IMR-90 (cell line): ENCODE results near the gene HOXB6. TPM values are rescaled to one million over a fixed set of nuclear protein-coding genes. Genes with fewer than 3 reads are reported as not detected.

Experiments used
- ATAC-seq: fragments of 200-7000 bp; cut with Tn5 transposase; 2 replicates; pipeline ENCODE4 v1.9.1; 2020; ENCODE audit warnings: low read depth, mild to moderate bottlenecking, moderate library complexity
- BruUV-seq: library from RNA; stranded (reverse); fragments of 400-500 nt; replicated peaks from 2 replicates; lab custom pipeline; 2021; lab: Mats Ljungman, UMichigan
- CTCF ChIA-PET: fragments of 300-600 bp; formaldehyde crosslinking; extraction: SDS; loops from one replicate; lab custom pipeline; 2021; ENCODE audit warnings: antibody characterized with exemption; lab: Yijun Ruan, JAX
- POLR2A ChIA-PET: fragments of 300-600 bp; sonication (Branson Sonifier 250); formaldehyde crosslinking; loops from one replicate; lab custom pipeline; 2022; ENCODE audit warnings: antibody characterized with exemption; ENCODE audit not compliant: unreplicated experiment; lab: Charles Lee
- DNase-seq: peaks from one replicate; pipeline ENCODE4 v3.0.0; 2013
- H2AFZ ChIP-seq: replicated peaks from 2 replicates; pipeline ENCODE3; 2013; ENCODE audit warnings: low read length, mild to moderate bottlenecking; ENCODE audit not compliant: poor library complexity
- H2AK5ac ChIP-seq: 2 replicates; pipeline ENCODE4 v1.6.1; 2013; ENCODE audit warnings: low read depth, low read length, inconsistent platforms
- H2AK9ac ChIP-seq: replicated peaks from 2 replicates; pipeline ENCODE3; 2013; ENCODE audit warnings: mild to moderate bottlenecking, low read depth, low read length, moderate library complexity; ENCODE audit not compliant: poor library complexity
- H2BK120ac ChIP-seq: 2 replicates; pipeline ENCODE4 v1.6.1; 2013; ENCODE audit warnings: low read depth, low read length, inconsistent platforms
- H2BK15ac ChIP-seq: 3 replicates; pipeline ENCODE4 v1.6.1; 2013; ENCODE audit warnings: low read depth, low read length, inconsistent platforms
- H2BK20ac ChIP-seq: 2 replicates; pipeline ENCODE4 v1.6.1; 2013; ENCODE audit warnings: low read depth, mild to moderate bottlenecking, inconsistent platforms, low read length, moderate library complexity
- H2BK5ac ChIP-seq: 2 replicates; pipeline ENCODE4 v1.6.1; 2013; ENCODE audit warnings: mild to moderate bottlenecking, low read depth, low read length, inconsistent platforms; ENCODE audit not compliant: poor library complexity, severe bottlenecking
- H3K14ac ChIP-seq: replicated peaks from 2 replicates; pipeline ENCODE4 v1.6.1; 2013; ENCODE audit warnings: low read depth, low read length, inconsistent platforms
- H3K18ac ChIP-seq: 2 replicates; pipeline ENCODE4 v1.6.1; 2013; ENCODE audit warnings: low read depth, low read length, control low read depth
- H3K23ac ChIP-seq: 2 replicates; pipeline ENCODE4 v1.6.1; 2013; ENCODE audit warnings: low read depth, low read length, inconsistent platforms
- H3K27ac ChIP-seq: 2 replicates; pipeline ENCODE4 v1.5.1; 2013; ENCODE audit warnings: mild to moderate bottlenecking, control low read depth, low read length; ENCODE audit not compliant: insufficient read depth
- H3K27me3 ChIP-seq: 2 replicates; pipeline ENCODE4 v1.6.1; 2013; ENCODE audit warnings: low read length; ENCODE audit not compliant: control insufficient read depth, insufficient read depth
- H3K36me3 ChIP-seq: 2 replicates; pipeline ENCODE4 v1.6.1; 2013; ENCODE audit warnings: low read length, mixed read lengths; ENCODE audit not compliant: control insufficient read depth, insufficient read depth
- H3K4ac ChIP-seq: 2 replicates; pipeline ENCODE4 v1.6.1; 2013; ENCODE audit warnings: low read depth, low read length, inconsistent platforms
- H3K4me1 ChIP-seq: 2 replicates; pipeline ENCODE4 v1.6.1; 2013; ENCODE audit warnings: low read length, mixed read lengths; ENCODE audit not compliant: control insufficient read depth, insufficient read depth
- H3K4me2 ChIP-seq: 2 replicates; pipeline ENCODE4 v1.6.1; 2013; ENCODE audit warnings: low read depth, mild to moderate bottlenecking, control low read depth, low read length, moderate library complexity
- H3K4me3 ChIP-seq: 2 replicates; pipeline ENCODE4 v1.5.1; 2013; ENCODE audit warnings: low read depth, mild to moderate bottlenecking, control low read depth, low read length, moderate library complexity; ENCODE audit not compliant: insufficient read depth
- H3K56ac ChIP-seq: 2 replicates; pipeline ENCODE4 v1.6.1; 2013; ENCODE audit warnings: low read length, inconsistent platforms; ENCODE audit not compliant: insufficient read depth; ENCODE audit errors: extremely low read depth
- H3K79me1 ChIP-seq, 2 experiments: 2 replicates each; pipeline ENCODE4 v1.6.1; 2013; ENCODE audit warnings: low read length in 2 of 2, inconsistent platforms in 1 of 2, low read depth in 1 of 2
- H3K9ac ChIP-seq: 2 replicates; pipeline ENCODE4 v1.6.1; 2013; ENCODE audit warnings: low read depth, low read length, control low read depth
- H3K9me1 ChIP-seq: 2 replicates; pipeline ENCODE4 v1.6.1; 2013; ENCODE audit warnings: low read length, inconsistent platforms; ENCODE audit not compliant: insufficient read depth
- H3K9me3 ChIP-seq: 2 replicates; pipeline ENCODE4 v1.6.1; 2013; ENCODE audit warnings: low read length; ENCODE audit not compliant: control insufficient read depth, insufficient read depth
- H4K20me1 ChIP-seq: 2 replicates; pipeline ENCODE4 v1.6.1; 2013; ENCODE audit warnings: low read length, inconsistent platforms; ENCODE audit not compliant: insufficient read depth
- H4K5ac ChIP-seq: 2 replicates; pipeline ENCODE4 v1.6.1; 2013; ENCODE audit warnings: mild to moderate bottlenecking, low read depth, low read length, control low read depth
- H4K8ac ChIP-seq, 2 experiments: 2 replicates each; pipeline ENCODE4 v1.6.1; 2013; ENCODE audit warnings: low read depth in 2 of 2, low read length in 2 of 2, control low read depth in 1 of 2, inconsistent platforms in 1 of 2
- H4K91ac ChIP-seq: 2 replicates; pipeline ENCODE4 v1.6.1; 2013; ENCODE audit warnings: low read depth, low read length, inconsistent platforms; ENCODE audit not compliant: insufficient read depth
- MXI1 ChIP-seq: IDR thresholded peaks from 2 replicates; pipeline ENCODE4 v1.6.1; 2012; ENCODE audit warnings: low read depth, mild to moderate bottlenecking, low read length, moderate library complexity, borderline replicate concordance
- RFX5 ChIP-seq: IDR thresholded peaks from 2 replicates; pipeline ENCODE4 v1.8.0; 2012; ENCODE audit warnings: low read depth, mild to moderate bottlenecking, low read length, moderate library complexity
- SMC3 ChIP-seq: fragments of 150-350 bp; IDR thresholded peaks from 2 replicates; pipeline ENCODE4 v1.6.1; 2016; ENCODE audit warnings: low read depth, mild to moderate bottlenecking, antibody characterized with exemption, low read length, moderate library complexity
- WGBS, 2 experiments: methylation state at CpG; one replicate each; pipeline versions ENCODE4 v1.1.5 to v1.1.7; 2013; ENCODE audit warnings: missing lambda C conversion rate in 2 of 2; ENCODE audit not compliant: insufficient read length in 1 of 2; ENCODE audit errors: extremely low coverage in 2 of 2; 5-methylcytosine and 5-hydroxymethylcytosine counted together
- dilution Hi-C: fragments of 300-500 bp; cut with HindIII; formaldehyde crosslinking; loops from one replicate; pipeline ENCODE4 v1.14.3; 2018; ENCODE audit warnings: low sequenced_read_pairs; ENCODE audit not compliant: unreplicated experiment
- in situ Hi-C: fragments of 300-500 bp; cut with MboI; formaldehyde crosslinking; loops from 3 replicates; pipeline ENCODE4 v1.14.3; 2019; ENCODE audit warnings: low sequenced_read_pairs, inconsistent platforms, mixed read lengths
- intact Hi-C: fragments of 100-400 bp; cut with micrococcal nuclease; formaldehyde crosslinking; loops from 2 replicates; pipeline ENCODE4 v1.10.0; 2022
- microRNA-seq, 2 experiments: library from miRNA; stranded (forward) in 1 of 2; unstranded in 1 of 2; fragments of 10-50 nt in 1 of 2; fragments of <30 nt in 1 of 2; gene quantifications in 1 of 2; microRNA quantifications in 1 of 2; one replicate each; pipeline versions ENCODE3 to v1.1.0; 2013 to 2020; ENCODE audit not compliant: insufficient read depth in 1 of 2, insufficient read length in 1 of 2, unreplicated experiment in 1 of 2
- polyA plus RNA-seq, 3 experiments: library from polyadenylated mRNA; depleted of rRNA; stranded (reverse); fragments of >200 nt; gene quantifications; 2 replicates each; pipeline ENCODE4 v1.2.3, GENCODE V29; 2012; ENCODE audit warnings: low replicate concordance in 1 of 3
- small RNA-seq, 5 experiments: library from RNA; depleted of rRNA; stranded (forward); fragments of <200 nt; gene quantifications; one replicate each; pipeline ENCODE3, GENCODE V24; 2012
- total RNA-seq: library from RNA; depleted of rRNA; stranded (reverse); fragments of >200 nt; gene quantifications from 2 replicates; pipeline ENCODE4 v1.2.3, GENCODE V29; 2012; rRNA removed

The HOXB6 gene
- total and polyA plus RNA-seq, 2 of the 4 experiments (the other 2 are of a cell fraction), result 11.1 to 42.2 TPM

- Histone ChIP-seq H3K56ac (peak overlapping the region; percentile 85), H2BK120ac (peak overlapping the region; percentile 81), H3K27ac (peak overlapping the region; percentile 98), H2AK5ac (peak overlapping the region; percentile 75), H3K36me3 (peaks cover 30% of the 10 kb centered on the region), H3K23ac (peak overlapping the region; percentile 100), H2BK20ac (peak overlapping the region; percentile 70), H2BK5ac (peak overlapping the region; percentile 96), H3K4me1 (peaks cover 31% of the 10 kb centered on the region), H3K14ac (peak overlapping the region; percentile 98), H3K27me3 (no peaks in the 10 kb centered on the region), H3K18ac (peak overlapping the region; percentile 95), H3K9me1 (peaks cover 3% of the 10 kb centered on the region; the same call in 1 of the 2 replicates), H3K4me2 (peak overlapping the region; percentile 84), H4K20me1 (no peaks in the 10 kb centered on the region), H2AK9ac (peak overlapping the region; percentile 63), H2BK15ac (peak overlapping the region; percentile 54; the same call in 2 of the 3 replicates), H2AFZ (peak overlapping the region; percentile 28), H3K79me1 (peaks cover 4 to 25% of the 10 kb centered on the region in 2 experiments; a peak in 2 of 4 replicates), H3K4me3 (peak overlapping the region; percentile 6; the same call in 1 of the 2 replicates), H4K5ac (peak overlapping the region; percentile 31), H4K91ac (peak overlapping the region; percentile 94), H3K9ac (peak overlapping the region; percentile 94), H3K4ac (peak overlapping the region; percentile 98), H4K8ac (peak overlapping the region; percentile 80; a peak in 3 of 4 replicates), H3K9me3 (no peaks in the 10 kb centered on the region)
- BruUV-seq, result no TSS peak
- TF ChIP-seq RFX5, result no peak
- TF ChIP-seq MXI1, result no peak
- no peak for TF ChIP-seq SMC3
- CTCF ChIA-PET, result interaction anchor here (1.1 kb wide), 1 partner anchor 42 kb away, joined by 3 read pairs; no protein-coding TSS in a partner anchor
- in situ Hi-C loops (loop anchor here (10.0 kb wide), 1 partner anchor 192 kb away; no protein-coding TSS in a partner anchor), dilution Hi-C loops (no loop called here), intact Hi-C loops (no loop called here)
- POLR2A ChIA-PET, result interaction anchor here (0.7 to 1.7 kb wide), 5 partner anchors 9 to 42 kb away, joined by 4 read pairs; partner anchors contain the start of gene HOXB4
- 11% methylated on average over 1 of the region's 10 CpGs; no CpG with 5 or more reads in 1 of the 2 experiments for WGBS, 2 experiments
- ATAC-seq (no peak), DNase-seq (peak; percentile 52)
Measured at GRCh38 chr17:48546137-48546923, 58.5 kb downstream of the HOXB6 start.

Small RNAs within 50 kb of the gene (microRNA-seq; reads per million reads assigned to microRNA genes)
- gene MIR196A1, result 0 to 2.2 reads per million in 2 experiments

Small RNAs within 50 kb of the gene (small RNA-seq; reads per million reads assigned to genes)
- 0 reads per million in 5 experiments for gene MIR196A1

Other genes starting within 250 kb of the HOXB6 start
- not detected in 2 replicates for gene SKAP1, start 174.8 kb downstream of the HOXB6 start, total RNA-seq
- not detected in 2 replicates for gene SKAP1, start 174.8 kb downstream of the HOXB6 start, polyA plus RNA-seq (2012; rRNA removed)
- not detected in 2 replicates for gene HOXB1, start 74.0 kb downstream of the HOXB6 start, total RNA-seq
- not detected in 2 replicates for gene HOXB1, start 74.0 kb downstream of the HOXB6 start, polyA plus RNA-seq (2012; rRNA removed)
- gene HOXB2, start 59.9 kb downstream of the HOXB6 start, total RNA-seq, result 2.7 and 3.1 TPM in 2 replicates
- gene HOXB2, start 59.9 kb downstream of the HOXB6 start, polyA plus RNA-seq (2012; rRNA removed), result 29.9 and 33.8 TPM in 2 replicates
- gene HOXB4, start 26.6 kb downstream of the HOXB6 start, total RNA-seq, result 1.9 and 2.0 TPM in 2 replicates
- gene HOXB4, start 26.6 kb downstream of the HOXB6 start, polyA plus RNA-seq (2012; rRNA removed), result 7.8 and 8.5 TPM in 2 replicates
- gene HOXB3, start 14.7 kb downstream of the HOXB6 start, total RNA-seq, result 6.3 and 8.6 TPM in 2 replicates
- 59.6 and 76.4 TPM in 2 replicates for gene HOXB3, start 14.7 kb downstream of the HOXB6 start, polyA plus RNA-seq (2012; rRNA removed)
- gene HOXB5, start 11.2 kb downstream of the HOXB6 start, total RNA-seq, result 0.54 and 0.56 TPM in 2 replicates
- 18.0 and 18.1 TPM in 2 replicates for gene HOXB5, start 11.2 kb downstream of the HOXB6 start, polyA plus RNA-seq (2012; rRNA removed)
- gene HOXB7, start 6.0 kb upstream of the HOXB6 start, total RNA-seq, result 1.8 and 3.3 TPM in 2 replicates
- 6.7 and 7.5 TPM in 2 replicates for gene HOXB7, start 6.0 kb upstream of the HOXB6 start, polyA plus RNA-seq (2012; rRNA removed)
- gene HOXB8, start 10.3 kb upstream of the HOXB6 start, total RNA-seq, result 0.54 and 0.56 TPM in 2 replicates
- gene HOXB8, start 10.3 kb upstream of the HOXB6 start, polyA plus RNA-seq (2012; rRNA removed), result 5.3 and 6.2 TPM in 2 replicates
- gene HOXB9, start 21.4 kb upstream of the HOXB6 start, total RNA-seq, result under 0.01 TPM in 1 of 2 replicates, not detected in the other
- 0.05 and 0.07 TPM in 2 replicates for gene HOXB9, start 21.4 kb upstream of the HOXB6 start, polyA plus RNA-seq (2012; rRNA removed)
- gene PRAC1, start 117.5 kb upstream of the HOXB6 start, total RNA-seq, result not detected in 2 replicates
- gene PRAC1, start 117.5 kb upstream of the HOXB6 start, polyA plus RNA-seq (2012; rRNA removed), result not detected in 2 replicates
- gene PRAC2, start 118.2 kb upstream of the HOXB6 start, total RNA-seq, result not detected in 2 replicates
- gene PRAC2, start 118.2 kb upstream of the HOXB6 start, polyA plus RNA-seq (2012; rRNA removed), result not detected in 2 replicates
- not detected in 2 replicates for gene HOXB13, start 123.8 kb upstream of the HOXB6 start, total RNA-seq
- not detected in 2 replicates for gene HOXB13, start 123.8 kb upstream of the HOXB6 start, polyA plus RNA-seq (2012; rRNA removed)
- not detected in 2 replicates for gene TTLL6, start 212.2 kb upstream of the HOXB6 start, total RNA-seq
- not detected in 2 replicates for gene TTLL6, start 212.2 kb upstream of the HOXB6 start, polyA plus RNA-seq (2012; rRNA removed)
- 32.2 and 53.4 TPM in 2 replicates for gene CALCOCO2, start 226.0 kb upstream of the HOXB6 start, total RNA-seq
- 31.1 and 35.9 TPM in 2 replicates for gene CALCOCO2, start 226.0 kb upstream of the HOXB6 start, polyA plus RNA-seq (2012; rRNA removed)